Endometrium (tissue), 2 donors: ENCODE results near the gene RFXANK.
A peak's percentile ranks its signal among the peaks of the same experiment; 100 is the strongest.
"Not testable (repeated sequence)": the region's sequence is repeated elsewhere in the genome, so short reads cannot be mapped to it uniquely, and the experiment has no call there.

Source experiments
- FAIRE-seq: peaks from 2 replicates; lab custom pipeline; 2012; peaks lifted over from hg19 to GRCh38; lab: Jason Lieb, UNC
- donor health status: control.
- donor health status: control.

The RFXANK gene

DNA sequence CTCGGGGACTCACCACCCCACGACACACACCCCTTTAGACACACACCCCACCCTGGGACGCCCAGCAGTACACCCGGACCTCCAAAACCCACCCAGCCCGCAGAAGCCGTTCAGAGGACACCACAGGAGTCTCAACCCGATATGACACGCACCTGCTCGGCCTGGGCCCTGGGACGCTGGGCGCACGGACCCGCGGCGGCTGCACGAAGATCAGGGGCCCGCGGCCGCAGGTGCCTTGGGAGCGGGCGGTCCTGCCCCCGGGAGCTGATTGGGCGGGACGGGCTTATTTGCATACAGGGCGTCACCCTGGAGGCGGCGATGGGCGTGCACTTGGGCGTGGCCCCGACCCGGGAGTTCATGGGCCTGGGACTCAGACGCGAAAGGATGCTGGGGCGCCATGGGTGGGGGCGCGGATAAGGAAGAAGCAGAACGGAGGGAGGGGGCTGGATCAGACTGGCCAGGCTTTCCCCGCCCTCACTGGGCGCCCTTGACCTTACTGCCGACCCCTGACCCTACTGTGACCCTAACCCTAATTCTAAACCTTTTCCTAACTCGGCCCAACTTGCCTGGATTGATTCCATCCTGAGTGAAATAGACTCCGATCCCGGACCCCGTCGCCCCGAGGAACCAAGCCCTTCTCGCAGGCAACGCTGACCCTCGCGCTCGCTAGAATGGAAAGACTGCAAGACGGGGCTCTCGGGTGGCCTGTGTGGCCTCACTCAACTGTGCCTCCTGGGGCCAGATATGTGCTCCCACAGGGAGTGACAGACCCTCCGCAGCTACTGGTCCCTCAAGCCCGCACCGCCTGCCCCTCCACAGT is 21.8 kb upstream of the RFXANK start, which contains the start of gene MEF2B:
TSS of gene MEF2B (minus strand) at position 211 of the 820 bp plus-strand sequence. CDS start 19,528 bp downstream, outside the sequence.
- FAIRE-seq: no peak

DNA sequence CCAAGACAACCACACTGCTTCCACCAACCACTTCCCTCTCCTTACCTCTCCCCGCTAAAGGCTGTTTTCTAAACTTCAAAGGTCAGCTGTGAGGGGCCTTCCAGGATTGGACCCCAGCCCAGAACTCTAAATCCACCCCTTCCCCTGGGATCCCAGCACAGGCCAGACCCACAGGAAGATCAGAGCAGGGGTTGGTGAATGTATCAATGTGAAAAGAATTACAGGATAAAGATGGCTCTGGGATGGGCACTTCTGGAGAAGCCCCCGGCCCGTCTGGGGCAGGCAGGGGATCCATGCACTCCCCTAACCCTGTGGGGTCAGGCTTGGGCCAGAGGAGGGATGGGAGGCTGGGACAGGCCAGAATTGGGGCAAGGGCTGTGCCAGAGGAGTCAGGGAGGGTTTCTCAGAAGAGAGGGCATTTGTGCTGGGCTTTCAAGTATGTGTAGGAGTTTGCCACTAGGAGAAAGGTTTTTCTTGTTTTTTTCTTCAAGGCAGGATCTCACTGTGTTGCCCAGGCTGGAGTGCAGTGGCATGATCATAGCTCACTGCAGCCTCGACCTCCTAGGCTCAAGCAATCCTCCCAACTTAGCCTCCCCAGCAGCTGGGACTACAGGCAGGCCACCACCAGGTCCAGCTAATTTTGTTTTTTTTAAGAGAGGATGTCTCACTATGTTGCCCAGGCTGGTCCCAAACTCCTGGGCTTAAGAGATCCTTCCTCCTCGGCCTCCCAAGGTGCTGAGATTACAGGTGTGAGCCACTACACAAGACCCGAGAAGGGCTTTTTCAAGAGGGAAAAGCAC is 21.0 kb upstream of the RFXANK start:
- no peak for FAIRE-seq

DNA sequence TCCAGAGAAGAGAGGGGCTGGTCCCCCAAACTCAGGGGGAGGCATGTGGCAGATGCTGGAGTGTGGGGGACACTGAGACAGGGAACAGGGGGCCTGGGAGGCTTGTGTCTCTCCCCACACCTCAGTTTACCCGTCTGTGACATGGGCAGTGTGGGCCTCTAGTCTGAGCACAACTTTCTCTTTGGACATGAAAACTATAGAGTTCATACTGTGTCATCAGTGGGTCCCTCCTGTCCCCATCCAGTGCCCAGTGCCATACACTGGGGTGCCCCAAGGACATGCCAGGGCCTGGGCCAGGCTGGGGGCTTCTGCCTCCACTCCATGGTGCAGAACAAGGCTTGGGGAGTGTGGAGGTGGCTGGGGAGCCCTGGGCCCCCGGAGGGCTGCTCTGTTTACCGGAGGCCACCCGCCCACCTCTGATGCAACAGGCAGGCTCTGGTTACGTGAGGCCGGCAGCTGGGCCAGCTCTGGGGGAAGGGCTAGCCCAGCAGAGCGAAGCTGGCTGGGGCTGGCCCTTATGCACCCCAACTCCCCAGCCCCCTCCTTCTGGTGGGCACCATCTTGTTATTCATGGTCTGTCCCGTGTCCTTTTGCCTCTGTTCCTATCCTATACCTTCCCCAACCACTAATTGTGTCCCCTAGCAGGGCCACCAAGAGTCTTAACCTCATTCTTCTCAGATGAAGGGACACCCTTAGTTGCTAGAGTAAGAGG is 20.1 kb upstream of the RFXANK start:
- no peak for FAIRE-seq

DNA sequence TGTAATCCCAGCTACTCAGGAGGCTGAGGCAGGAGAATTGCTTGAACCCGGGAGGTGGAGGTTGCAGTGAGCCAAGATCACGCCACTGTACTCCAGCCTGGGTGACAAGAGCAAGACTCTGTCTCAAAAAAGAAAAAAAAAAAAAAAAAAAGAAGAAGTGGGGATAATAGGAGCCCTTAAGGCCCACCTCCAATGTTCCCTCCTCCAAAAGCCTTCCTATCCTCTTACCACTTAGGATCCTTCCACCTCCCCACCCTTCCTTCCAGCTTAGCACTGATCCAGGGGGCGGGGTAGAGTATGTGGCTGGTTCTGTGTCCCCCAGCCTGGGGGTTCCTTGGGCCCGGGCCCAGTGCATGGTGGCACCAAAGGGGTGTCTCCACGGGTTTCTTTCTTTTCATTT is 18.8 kb upstream of the RFXANK start:
- FAIRE-seq: not testable (repeated sequence)

DNA sequence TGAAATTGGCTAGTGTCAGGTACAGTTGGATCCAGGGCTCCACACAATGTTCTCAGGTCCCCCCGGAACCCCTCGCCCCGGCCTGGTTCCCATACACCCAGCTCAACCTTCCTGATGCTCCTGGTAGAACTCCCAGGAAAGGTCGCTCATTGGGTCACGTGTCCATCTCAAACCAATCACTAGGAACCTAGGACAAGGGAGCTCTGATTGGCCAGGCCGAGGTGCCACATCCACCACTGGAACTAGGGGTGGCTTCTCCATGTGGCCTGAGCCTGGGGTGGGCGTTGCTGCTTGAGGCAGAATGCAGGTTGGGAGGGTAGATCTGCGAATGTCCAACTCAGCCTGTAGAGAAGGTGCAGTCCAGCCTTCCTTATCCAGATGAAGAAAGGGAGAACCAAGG is 15.1 kb upstream of the RFXANK start:
- FAIRE-seq: no peak

DNA sequence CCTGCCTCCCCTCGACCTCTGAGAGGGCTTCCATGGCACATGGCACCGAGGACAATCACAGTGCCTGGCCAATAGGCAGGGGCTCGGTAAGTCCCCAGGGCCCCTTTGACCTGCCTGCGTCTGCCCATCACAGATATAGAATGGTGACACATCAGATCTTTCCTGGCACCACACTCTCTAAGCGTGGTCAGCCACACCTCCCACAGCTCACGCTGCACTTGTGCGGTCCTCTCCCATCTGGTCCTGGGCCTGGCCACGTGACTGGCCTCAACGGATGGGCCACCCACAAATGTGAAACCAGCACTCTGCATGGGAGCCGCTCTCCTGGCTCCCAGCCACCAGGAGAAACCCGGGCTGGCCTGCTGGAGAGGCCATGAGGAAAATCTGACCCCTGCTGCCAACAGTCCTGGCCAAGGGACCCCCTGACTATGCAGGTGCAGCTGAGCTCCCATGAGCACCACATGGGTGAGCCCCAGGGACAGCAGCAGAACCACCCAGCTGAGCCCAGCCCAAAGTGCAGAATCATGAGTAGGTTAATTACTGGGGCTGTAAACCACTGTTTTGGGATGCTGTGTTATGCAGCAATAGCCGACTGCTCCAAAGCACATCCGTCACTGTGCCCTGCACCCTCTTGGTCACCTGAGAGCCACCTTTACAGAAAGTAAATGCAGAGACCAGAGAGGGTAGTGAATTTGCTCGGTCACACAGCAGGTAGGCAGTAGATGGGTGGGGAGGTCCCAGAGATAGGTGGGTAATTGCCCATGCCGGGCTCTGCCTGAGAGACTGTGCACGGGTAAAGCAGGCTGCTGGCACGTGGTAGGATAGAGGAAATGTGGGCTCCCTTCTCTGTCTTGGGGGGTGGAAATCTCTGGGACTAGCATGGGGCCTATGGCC is 12.3 kb upstream of the RFXANK start:
- FAIRE-seq: no peak

DNA sequence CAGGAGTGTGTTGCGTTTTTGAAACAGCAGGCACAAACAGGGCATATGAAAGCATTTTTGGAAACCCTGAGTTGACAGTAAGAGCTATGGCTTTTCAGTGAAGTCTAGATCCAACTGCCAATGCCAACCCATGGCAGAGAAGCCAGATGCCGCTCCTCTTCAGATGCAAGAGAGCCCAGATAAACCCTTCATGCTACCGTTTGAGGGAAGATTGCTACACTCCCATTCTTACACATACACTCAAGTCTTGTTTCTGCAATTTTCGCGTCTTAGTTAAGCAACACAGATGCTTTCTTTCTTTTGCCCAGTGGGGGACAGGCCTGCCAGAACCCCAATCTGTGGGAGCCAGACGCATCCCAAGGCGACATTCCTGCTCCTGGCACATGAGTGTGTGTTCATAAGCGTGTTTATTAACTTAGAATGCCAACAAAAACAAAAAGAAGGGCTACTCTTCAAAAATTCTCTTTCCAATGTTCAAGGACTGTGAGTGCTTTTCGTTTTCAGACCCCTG is 10.5 kb upstream of the RFXANK start:
- no peak for FAIRE-seq

DNA sequence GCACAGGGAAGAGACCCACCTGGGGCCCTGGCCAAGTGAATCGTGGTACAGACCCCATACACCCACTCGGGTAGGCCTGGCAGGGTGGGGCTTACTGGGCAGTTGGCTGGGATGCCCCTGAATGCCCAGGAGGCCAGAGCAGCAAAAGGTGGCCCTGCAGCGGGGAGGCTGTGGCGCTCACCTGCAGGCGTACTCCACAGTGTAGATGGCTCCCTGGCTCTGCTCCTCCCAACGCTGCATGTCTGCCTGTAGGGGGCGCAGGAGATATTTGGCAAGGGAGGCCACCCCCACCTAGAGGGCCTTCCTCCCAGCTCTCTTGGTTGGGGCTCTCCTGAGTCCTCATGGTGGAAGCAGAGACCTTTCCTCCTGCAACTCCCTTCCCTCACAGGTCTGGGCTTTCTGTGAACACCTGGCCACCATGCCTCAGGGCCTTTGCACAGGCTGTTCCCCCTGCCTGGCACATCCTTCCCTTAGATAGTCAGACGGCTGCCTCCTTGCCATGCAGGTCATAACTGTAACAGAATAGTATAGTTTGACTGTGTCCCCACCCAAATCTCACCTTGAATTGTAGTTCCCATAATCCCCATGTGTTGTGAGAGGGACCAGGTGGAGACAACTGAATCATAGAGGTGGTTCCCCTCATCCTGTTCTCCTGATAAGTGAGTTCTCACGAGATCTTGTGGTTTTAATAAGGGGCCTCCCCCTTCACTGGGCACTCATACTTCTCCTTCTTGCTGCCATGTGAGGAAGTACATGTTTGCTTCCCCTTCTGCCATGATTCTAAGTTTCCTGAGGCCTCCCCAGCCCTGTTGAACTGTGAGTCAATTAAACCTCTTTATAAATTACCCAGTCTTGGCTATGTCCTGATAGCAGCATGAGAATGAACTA is 6.0 kb upstream of the RFXANK start:
- FAIRE-seq: no peak

DNA sequence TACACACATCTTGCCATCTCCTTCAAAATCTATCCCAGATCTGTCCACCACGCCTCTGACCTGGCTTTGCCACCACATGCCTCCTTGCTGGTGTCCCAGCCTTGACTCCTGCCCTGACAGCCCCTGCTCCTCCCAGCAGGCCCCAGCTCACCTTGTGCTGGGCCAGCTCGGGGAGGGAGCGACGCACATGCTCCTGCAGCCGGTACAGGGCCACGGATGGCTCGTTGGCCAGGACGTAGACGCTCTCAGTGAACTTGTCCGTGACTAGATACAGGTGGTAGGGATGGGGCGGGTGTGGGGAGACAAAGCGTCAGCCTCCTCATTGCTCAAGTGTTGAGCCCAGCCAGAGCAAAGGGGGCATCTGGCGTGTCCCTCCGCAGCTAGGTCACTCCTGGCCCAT is 5.3 kb upstream of the RFXANK start:
- no peak for FAIRE-seq

DNA sequence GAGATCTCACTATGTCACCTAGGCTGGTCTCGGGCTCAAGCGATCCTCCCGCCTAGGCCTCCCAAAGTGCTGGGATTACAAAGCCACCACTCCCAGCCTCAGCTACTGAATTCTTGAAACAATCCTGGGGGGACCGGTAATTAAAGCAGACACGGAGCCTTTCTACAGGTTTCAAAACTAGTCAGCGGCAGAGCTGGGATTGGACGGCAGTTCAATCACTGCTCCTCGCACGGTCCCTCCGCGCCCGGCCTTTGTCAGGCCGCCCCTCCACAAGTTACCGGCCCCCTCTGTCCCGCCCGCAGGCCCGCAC is 335 bp upstream of the RFXANK start:
- no peak for FAIRE-seq

DNA sequence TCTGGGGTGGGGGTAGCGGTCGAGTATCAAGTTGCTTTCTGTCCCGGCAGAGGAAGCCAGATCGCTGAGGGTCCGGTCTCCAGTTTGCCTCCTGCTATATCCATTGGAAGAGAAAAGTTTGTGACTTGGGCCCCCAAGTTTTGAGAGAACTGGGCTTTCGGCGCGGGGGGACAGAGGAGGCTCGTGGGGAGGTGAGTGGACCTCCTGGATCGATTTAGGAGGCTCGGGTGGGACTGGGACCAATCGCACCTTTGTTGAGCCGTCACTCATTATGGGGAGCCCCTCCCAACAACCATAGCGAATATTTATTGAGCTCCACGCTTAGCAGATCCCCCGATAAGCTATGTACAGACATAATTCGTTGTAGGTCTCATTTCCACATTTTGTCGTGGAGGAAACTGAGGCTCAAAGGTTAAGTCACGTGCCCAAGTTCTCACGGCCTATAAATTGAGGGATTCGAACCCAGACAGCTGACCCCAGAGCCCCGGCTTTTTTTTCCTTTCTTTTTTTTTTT is 909 bp downstream of the RFXANK start:
- no peak for FAIRE-seq

DNA sequence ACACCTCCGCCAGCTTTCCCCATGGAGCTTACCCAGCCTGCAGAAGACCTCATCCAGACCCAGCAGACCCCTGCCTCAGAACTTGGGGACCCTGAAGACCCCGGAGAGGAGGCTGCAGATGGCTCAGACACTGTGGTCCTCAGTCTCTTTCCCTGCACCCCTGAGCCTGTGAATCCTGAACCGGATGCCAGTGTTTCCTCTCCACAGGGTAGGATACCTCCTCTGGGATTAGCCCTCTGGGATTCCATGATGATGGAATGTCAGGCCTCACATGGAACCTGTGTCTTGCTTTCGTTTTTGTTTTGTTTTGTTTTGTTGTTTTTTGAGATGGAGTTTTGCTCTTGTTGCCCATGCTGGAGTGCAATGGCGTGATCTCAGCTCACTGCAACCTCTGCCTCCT is 1.9 kb downstream of the RFXANK start:
- FAIRE-seq: no peak

DNA sequence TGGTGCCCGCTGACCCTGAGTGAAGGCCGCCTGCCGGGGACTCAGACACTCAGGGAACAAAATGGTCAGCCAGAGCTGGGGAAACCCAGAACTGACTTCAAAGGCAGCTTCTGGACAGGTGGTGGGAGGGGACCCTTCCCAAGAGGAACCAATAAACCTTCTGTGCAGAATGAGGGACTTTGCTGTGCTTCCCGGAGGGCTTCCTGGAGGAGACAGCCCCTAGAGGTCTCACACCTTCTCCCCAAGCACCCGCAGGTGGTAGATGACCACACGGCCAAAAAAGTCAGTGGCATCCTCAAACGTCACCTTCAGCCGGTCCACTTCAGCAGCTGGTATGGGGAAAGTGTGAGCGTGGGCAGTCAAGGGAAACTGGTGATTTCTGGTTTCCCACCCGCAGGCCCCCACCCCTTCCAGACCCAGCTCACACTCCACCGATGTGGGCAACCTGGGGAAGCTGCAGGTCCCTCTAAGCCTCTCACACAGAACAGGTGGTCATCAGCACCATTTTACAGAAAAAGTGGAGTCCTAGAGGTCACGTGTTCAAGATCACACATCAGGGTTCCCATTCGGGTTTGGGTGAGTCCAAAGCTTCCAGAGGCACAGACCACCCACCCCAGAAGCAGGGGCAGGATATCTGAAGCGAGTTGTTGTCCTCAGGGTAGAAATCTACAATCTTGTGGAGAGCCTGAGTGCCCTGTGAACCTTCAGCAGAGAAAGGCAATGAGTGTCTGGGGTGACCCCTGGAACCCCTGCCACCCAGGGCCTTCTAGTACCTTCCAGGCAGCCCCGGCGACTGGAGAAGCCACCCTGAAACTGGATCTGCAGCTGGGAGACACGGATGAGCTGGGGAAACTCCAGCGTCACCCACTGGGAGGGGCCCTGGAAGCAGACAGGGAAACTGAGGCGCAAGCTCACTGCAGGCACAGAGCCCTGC is 9.9 kb downstream of the RFXANK start:
- FAIRE-seq: no peak

DNA sequence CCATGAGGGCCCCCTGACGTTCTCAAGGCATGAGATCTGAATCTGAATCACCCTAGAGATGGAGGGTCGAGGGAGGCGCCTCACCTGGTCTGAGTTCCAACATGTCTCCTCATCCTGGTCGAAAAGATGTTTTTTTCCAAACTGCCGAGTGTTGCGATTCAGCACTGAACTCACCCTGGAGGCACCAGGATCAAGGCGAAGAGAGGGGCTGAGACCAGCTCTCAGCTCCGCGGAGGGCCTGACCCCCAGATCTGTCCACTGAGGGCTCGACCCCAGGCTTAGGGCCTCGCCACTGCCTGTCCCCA is 10.6 kb downstream of the RFXANK start:
- no peak for FAIRE-seq

DNA sequence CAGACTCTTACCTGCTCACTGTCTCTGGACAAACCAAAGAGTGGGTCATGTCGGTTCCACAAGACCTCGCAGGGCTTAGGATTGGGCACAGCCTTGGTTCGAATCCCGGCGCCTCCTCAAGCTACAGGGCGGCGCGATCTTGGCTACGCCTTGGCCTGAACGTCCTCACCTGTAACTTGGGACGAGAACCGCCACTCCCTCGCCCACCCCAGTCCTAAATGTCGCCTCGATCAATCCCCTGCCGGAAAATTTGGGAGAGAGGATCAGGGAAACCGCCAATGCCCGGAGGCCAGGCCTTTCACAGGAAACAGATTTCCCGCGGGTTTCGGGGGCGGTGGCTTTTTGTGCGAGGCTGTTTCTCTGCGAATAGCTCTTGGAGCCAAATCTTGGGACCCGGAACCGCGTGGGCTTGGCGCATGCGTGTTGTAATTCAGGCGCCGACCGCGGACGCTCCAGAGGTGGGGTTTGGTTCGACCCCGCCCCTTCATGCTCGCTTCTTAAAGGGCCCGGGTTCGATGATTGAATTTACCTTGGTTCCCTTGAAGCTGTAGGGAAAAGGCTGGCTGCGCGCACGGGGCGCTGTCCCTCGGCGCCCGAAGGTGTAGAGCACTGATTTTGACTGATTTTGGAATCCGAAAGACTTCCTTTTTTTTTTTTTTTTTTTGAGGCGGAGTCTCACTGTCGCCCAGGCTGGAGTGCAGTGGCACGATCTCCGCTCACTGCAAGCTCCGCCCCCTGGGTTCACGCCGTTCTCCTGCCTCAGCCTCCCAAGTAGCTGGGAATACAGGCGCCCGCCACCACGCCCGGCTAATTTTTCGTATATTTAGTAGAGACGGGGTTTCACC is 11.2 kb downstream of the RFXANK start, which contains the start of gene NR2C2AP:
TSS of gene NR2C2AP (minus strand) at position 403 of the 845 bp plus-strand sequence. CDS start at position 49, 354 bp downstream.
- FAIRE-seq: peak; percentile 90

DNA sequence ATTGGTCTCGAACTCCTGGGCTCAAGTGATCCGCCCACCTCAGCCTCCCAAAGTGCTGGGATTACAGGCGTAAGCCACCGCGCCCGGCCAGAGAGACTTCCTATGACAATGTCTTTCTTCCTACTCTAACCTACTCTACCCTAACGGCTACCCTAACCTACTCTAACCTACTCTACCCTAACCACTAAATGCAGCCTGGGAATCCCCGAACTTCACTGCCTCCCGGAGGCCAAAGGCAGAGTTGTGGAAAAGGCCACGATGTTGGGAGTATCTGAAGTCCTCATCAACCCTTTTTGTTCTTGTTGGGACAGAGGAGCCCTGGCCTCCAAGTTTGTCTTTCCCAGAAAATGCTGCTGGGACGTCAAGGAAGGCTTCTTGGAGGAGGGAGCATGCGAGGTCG is 12.1 kb downstream of the RFXANK start:
- FAIRE-seq: no peak

DNA sequence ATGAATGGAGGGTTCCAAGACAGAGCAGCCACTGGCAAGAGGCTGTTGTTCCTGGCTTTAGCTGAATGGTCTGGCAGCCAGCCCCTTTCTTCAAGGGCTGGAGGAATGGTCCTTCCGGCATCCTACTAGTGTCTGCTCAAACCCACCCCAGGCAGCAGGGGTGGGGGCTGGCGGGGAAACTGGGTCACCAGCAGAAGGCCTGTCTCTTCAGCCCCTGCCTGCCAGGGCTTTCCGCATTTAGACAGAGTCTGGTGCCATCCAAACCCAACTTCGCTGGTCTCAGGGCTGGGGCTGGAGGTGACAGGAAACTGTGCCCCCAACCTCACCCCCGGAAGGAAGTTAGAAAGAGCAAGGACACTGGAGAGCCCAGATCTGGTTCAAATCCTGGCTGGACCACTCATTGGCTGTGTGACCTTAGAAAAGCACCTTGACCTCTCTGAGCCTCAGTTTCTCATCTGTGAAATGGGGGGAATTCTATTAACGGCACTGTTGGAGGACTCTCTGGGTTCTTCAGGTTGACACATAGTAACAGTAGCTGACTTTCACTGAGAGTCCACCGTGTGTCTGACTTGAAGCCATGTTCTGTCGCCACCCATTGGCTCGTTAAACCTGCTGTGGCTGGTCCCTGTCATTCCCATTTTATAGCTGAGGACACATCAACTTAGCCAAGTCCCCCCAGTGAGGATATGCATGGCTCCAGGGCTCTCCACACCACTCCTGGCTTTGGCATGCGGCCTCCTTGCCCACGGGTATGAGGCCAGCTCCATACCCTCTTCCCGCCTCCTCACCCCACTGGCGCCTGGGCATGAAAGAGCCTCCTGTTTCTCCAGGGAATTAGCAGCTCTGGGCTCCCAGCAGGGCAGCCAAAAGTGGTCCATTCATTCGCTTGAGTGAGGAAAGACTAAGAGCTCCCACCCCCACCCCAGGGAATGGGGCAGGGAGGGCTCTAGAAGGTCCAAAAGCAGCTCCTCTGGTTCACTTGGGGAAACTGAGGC is 13.7 kb downstream of the RFXANK start:
- no peak for FAIRE-seq
